GM08714 (cell line): ENCODE measurements around the gene LRRC10.

Experiments used
- H3K4me3 ChIP-seq: fragments of 200-500 bp; sonication (Bioruptor generic); 2 replicates; pipeline ENCODE4 v1.5.1; 2014; ENCODE audit warnings: mild to moderate bottlenecking, low read length, inconsistent platforms
- ZNF274 ChIP-seq: IDR thresholded peaks from 2 replicates; pipeline ENCODE4 v1.6.1; 2012; ENCODE audit warnings: mild to moderate bottlenecking, low read depth, low read length

The LRRC10 gene

DNA sequence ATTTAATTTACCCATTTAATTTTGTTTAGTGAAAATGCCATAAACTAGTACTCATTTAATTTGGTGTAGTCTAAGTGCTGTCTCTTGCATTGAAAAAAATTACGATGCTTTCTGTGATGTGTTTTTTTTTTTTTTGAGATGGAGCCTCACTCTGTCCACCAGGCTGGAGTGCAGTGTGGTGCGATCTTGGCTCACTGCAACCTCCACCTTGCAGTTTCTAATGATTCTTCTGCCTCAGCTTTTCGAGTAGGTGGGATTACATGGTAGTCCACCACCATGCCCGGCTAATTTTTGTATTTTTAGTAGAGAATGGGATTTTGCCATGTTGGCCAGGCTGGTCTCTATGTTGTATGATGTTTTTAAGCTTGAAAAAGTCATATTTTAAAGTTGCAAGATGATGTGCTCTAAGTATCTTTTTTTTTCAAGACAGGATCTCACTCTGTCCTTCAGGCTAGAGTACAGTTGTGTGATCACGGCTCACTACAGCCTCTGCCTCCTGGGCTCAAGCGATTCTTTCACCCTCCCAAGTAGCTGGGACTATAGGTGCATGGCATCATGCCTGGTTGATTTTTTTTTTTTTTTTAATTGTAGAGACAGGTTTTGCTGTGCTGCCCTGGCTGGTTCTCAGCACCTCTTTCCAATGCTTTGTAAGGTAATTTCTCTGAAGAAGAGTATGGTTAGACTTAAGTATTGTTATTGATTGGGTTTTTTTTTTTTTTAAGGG is 8.6 kb downstream of the LRRC10 start:
- TF ChIP-seq ZNF274 = no peak
- no peak overlapping the region for H3K4me3 ChIP-seq

DNA sequence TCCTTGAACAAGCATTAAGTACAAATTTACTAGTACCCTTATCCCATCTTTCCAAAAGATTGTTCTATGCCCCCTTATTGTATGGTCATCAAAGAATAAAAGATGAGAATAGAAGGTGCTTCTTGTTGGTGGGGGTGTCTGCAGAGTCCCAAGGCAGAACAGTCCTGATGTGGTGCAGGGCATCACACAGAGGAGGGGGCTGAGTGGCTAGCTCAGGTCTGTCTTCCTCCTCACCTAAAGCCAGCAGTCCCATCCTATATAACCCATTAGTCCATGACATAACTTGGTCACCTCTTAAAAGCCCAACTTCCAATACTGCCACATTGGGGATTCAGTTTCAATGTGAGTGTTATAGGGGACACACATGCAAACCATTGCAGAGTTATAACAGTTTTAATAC is 9.9 kb downstream of the LRRC10 start:
- no peak for TF ChIP-seq ZNF274
- no peak overlapping the region for H3K4me3 ChIP-seq

GRCh38 chr12:69598174-69598753 is 12.4 kb downstream of the LRRC10 start:
- no peak for TF ChIP-seq ZNF274
- H3K4me3 ChIP-seq = no peak overlapping the region

DNA sequence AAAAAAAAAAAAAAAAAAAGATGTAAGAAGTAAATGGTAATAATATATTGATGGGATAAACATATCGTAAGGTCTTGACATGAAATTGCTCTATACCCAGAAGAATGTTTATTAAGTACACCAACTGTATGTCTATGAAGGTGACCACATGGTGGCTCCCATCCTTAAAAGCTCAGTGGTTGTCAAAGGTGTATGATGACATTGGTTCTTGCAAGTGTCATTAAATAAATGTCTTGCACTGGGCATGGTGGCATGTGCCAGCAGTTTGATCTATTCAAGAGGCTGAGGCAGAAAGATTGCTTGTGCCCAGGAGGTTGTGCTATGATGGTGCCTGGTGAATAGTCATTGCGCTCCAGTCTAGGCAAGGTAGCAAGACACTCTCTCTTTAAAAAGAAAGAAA is 15.0 kb downstream of the LRRC10 start:
- H3K4me3 ChIP-seq = no peak overlapping the region

DNA sequence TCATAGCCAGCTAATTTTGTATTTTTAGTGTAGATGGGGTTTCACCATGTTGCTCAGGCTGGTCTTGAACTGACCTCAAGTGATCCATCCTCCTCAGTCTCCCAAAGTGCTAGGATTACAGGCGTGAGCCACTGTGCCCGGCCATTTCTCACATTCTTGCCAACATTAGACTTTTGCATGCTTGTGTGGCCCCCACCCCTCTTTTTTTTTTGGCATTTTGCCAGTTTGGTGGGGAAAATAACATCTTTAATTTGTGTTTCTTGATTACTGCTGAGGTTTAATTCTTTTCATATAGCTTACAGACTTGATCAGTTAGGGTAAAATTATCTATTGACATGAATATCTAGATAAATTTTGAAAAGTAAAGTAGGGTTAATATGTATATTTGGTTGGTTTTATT is 21.6 kb downstream of the LRRC10 start:
- H3K4me3 ChIP-seq = no peak overlapping the region
- TF ChIP-seq ZNF274 = no peak

More for the DNA sequence above, 15.0 kb downstream of the LRRC10 start:
- no peak for TF ChIP-seq ZNF274

GRCh38 chr12:69588527-69588926 is 22.2 kb downstream of the LRRC10 start:
- TF ChIP-seq ZNF274 = no peak
- no peak overlapping the region for H3K4me3 ChIP-seq

- no peak for TF ChIP-seq ZNF274
These were observed 25.3 kb downstream of the LRRC10 start, which contains the start of gene CCT2 for GRCh38 chr12:69585189-69586062. Gene CCT2 (plus strand): TSS chr12:69585459. CDS start chr12:69585522, 63 bp downstream.

GRCh38 chr12:69583203-69583602 is 27.5 kb downstream of the LRRC10 start:
- TF ChIP-seq ZNF274 = no peak
- no peak overlapping the region for H3K4me3 ChIP-seq

More at GRCh38 chr12:69585189-69586062, 25.3 kb downstream of the LRRC10 start, which contains the start of gene CCT2:
- peak within 1 kb of the TSS; percentile 91 for H3K4me3 ChIP-seq

GRCh38 chr12:69580074-69580473 is 30.6 kb downstream of the LRRC10 start:
- no peak for TF ChIP-seq ZNF274
- no peak overlapping the region for H3K4me3 ChIP-seq

DNA sequence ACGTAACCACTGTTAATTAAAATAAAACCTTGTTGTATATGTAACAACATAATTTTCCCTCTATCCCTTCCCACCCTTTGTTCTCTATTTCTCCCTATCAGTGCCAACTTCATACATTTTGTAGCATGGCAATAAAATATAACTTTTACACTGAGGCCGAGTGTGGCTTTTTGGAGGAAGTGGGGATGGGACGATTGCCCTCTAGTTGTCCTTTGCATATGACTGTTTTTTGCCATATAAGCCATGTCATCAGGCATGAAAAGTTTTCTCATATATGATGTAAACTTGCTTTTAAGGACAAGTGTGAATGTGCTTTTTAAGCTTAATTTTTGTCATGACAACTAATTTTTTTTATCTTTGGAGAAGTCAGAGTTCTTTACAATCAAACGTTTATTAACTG is 31.7 kb downstream of the LRRC10 start:
- TF ChIP-seq ZNF274 = no peak

GRCh38 chr12:69578283-69578682 is 32.4 kb downstream of the LRRC10 start:
- TF ChIP-seq ZNF274 = no peak
- no peak overlapping the region for H3K4me3 ChIP-seq

More for the DNA sequence above, 31.7 kb downstream of the LRRC10 start:
- no peak overlapping the region for H3K4me3 ChIP-seq

- TF ChIP-seq ZNF274 = no peak
- H3K4me3 ChIP-seq = no peak overlapping the region
These were observed 35.4 kb downstream of the LRRC10 start for GRCh38 chr12:69575346-69575745.

DNA sequence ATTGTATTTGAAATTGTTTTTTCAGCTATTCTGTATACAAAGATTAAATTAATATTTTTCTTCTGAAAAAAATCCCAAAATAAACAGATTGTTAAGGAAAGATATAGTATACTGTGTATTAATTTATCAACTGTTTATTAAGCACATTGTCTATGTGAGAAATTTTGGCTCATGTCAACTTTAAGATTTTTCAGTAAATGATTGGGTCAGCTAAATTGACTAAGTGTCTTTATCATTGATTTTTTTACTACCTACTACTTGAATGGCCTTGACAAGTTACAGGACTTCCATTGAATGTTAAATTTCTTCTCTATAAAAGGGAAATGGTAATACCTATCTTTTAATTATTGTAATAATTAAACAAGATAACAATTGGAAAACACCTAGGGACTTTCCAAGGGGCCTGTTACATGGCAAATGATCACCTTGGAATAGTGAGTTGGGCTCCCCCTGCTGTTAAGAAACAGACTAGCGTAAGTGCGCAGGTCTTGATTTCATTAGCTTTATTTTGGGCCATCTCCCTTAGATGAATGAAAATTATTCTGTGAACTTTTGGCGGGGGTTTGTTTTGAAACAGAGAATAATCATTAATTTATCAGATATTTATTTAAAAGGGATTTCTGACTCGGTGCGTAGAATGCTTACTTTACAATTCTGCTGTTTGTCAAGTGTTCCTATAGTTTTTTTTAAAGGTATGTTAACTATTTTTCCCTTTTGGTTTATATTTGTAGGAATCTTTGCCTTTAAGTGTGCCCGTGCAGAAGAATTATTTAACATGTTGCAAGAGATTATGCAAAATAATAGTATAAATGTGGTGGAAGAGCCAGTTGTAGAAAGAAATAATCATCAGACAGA is 39.9 kb downstream of the LRRC10 start:
- no peak overlapping the region for H3K4me3 ChIP-seq
- no peak for TF ChIP-seq ZNF274
